Brain microvascular endothelial cell (primary cell): ENCODE data around the gene SRF.

ENCODE experiments used
- DNase-seq: peaks from one replicate; pipeline ENCODE4 v3.0.0-alpha.2; 2020
- H3K27ac ChIP-seq: fragments of 250-450 bp; sonication (Bioruptor Pico); 2 replicates; pipeline ENCODE4 v1.5.1; 2020; ENCODE audit warnings: mild to moderate bottlenecking, moderate library complexity
- H3K27me3 ChIP-seq: fragments of 250-450 bp; sonication (Bioruptor Pico); replicated peaks from 2 replicates; pipeline ENCODE4 v1.5.1; 2020; ENCODE audit warnings: mild to moderate bottlenecking
- H3K36me3 ChIP-seq: fragments of 250-450 bp; sonication (Bioruptor Pico); replicated peaks from 2 replicates; pipeline ENCODE4 v1.5.1; 2020; ENCODE audit warnings: mild to moderate bottlenecking
- H3K4me3 ChIP-seq: 2 replicates; pipeline ENCODE4 v1.5.1; 2011; ENCODE audit warnings: low read depth, mild to moderate bottlenecking, control low read depth, low read length, moderate library complexity
- in situ Hi-C: cut with HindIII; loops from 2 replicates; pipeline ENCODE4 v1.10.0; 2017; ENCODE audit warnings: low sequenced_read_pairs, low pct_ligation_motif_present
- TF ChIP-seq, protein P1 (sequence below): IDR thresholded peaks from 2 replicates; pipeline ENCODE4 v1.5.1; 2011; ENCODE audit warnings: low read depth, mild to moderate bottlenecking, moderate library complexity, low read length, control low read depth, inconsistent platforms; ENCODE audit errors: missing control alignments

SRF gene

DNA sequence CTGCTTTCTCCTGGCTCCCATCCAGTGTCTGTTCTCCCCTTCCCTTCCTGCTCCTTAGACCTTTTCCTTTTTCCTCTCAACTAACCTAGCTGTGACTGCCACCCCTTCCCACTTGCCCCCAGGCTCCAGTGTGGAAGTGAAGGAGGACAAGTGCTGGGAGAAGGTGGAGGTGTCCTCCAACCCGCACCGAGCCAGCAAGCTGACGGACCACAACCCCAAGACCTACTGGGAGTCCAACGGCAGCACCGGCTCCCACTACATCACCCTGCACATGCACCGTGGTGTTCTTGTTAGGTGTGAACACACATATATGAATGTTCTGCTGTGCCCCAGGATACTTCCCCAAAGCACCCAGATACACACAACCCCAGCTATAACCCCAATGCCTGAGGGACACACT lies 29.5 kb downstream of the SRF start:
- Histone ChIP-seq H3K27me3 (no peaks in the 10 kb centered on the region), H3K4me3 (no peak overlapping the region), H3K36me3 (peaks cover 10% of the 10 kb centered on the region), H3K27ac (no peak overlapping the region)
- TF ChIP-seq, protein P1, sequence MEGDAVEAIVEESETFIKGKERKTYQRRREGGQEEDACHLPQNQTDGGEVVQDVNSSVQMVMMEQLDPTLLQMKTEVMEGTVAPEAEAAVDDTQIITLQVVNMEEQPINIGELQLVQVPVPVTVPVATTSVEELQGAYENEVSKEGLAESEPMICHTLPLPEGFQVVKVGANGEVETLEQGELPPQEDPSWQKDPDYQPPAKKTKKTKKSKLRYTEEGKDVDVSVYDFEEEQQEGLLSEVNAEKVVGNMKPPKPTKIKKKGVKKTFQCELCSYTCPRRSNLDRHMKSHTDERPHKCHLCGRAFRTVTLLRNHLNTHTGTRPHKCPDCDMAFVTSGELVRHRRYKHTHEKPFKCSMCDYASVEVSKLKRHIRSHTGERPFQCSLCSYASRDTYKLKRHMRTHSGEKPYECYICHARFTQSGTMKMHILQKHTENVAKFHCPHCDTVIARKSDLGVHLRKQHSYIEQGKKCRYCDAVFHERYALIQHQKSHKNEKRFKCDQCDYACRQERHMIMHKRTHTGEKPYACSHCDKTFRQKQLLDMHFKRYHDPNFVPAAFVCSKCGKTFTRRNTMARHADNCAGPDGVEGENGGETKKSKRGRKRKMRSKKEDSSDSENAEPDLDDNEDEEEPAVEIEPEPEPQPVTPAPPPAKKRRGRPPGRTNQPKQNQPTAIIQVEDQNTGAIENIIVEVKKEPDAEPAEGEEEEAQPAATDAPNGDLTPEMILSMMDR = no peak
- DNase-seq = no peak
- in situ Hi-C loops = no loop called here

DNA sequence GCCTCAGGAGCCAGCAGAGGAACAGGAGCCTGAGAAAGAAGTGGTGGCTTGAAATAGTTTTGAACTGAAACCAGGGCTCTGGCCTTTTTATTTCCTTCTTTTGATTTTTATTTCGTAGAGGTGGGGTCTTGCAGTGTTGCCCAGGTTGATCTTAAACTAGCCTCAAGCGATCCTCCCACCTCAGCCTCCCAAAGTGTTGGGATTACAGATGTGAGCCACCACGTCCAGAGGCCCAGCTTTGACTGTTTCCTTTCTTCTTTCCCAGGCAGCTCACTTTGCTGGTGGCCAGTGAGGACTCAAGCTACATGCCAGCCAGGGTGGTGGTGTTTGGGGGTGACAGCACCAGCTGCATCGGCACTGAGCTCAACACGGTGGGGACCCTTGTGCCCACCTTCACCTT lies 31.4 kb downstream of the SRF start:
- no peak overlapping the region for H3K27ac ChIP-seq
- H3K27me3 ChIP-seq = no peaks in the 10 kb centered on the region
- no peak for DNase-seq
- no peak overlapping the region for H3K4me3 ChIP-seq
- peaks cover 10% of the 10 kb centered on the region for H3K36me3 ChIP-seq
- in situ Hi-C loops = no loop called here
- TF ChIP-seq, protein P1 = no peak

DNA sequence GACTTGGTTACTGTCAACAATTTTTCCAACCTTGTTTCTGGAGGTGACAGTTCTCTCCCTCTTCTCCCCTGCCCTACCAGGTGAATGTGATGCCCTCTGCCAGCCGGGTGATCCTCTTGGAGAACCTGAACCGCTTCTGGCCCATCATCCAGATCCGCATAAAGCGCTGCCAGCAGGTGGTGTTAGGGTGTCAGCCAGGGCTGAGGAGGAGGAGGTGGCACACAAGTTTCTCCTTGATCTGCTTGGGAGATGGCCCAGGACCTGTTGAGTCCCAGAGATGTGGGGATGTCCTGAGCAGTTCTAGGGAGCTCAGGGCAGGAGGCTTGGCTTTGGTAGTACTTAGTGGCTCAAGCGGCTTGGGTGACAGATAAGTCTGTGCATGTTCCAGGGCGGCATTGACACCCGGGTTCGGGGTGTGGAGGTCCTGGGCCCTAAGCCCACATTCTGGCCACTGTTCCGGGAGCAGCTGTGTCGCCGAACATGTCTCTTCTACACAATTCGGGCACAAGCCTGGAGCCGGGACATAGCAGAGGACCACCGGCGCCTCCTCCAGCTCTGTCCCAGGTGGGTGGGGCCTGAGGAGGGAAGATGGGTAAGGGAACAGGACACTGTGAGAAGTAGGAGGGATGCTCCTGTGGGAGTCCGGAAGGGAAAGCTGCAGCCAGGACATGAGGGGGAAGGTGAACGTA lies 32.1 kb downstream of the SRF start:
- H3K4me3 ChIP-seq = no peak overlapping the region
- no peak overlapping the region for H3K27ac ChIP-seq
- in situ Hi-C loops = no loop called here
- peaks cover 10% of the 10 kb centered on the region for H3K36me3 ChIP-seq
- no peak for DNase-seq
- H3K27me3 ChIP-seq = no peaks in the 10 kb centered on the region
- TF ChIP-seq, protein P1 = no peak

DNA sequence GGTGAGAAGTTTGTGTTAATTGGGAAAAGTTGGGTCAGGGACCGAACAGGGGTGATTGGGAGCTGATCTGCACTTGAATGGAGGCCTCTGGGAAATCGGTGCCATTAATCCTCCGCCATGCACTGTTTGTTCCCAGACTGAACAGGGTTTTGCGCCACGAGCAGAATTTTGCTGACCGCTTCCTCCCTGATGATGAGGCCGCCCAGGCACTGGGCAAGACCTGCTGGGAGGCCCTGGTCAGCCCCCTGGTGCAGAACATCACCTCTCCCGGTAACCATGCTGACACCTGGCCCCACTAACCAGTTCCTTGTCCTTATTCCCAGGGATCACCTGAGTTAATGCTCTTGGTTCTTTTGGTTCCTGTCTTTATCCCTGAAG lies 32.6 kb downstream of the SRF start:
- Histone ChIP-seq H3K36me3 (peaks cover 10% of the 10 kb centered on the region), H3K27me3 (no peaks in the 10 kb centered on the region), H3K4me3 (no peak overlapping the region), H3K27ac (no peak overlapping the region)
- in situ Hi-C loops = no loop called here
- TF ChIP-seq, protein P1 = no peak
- DNase-seq = no peak

DNA sequence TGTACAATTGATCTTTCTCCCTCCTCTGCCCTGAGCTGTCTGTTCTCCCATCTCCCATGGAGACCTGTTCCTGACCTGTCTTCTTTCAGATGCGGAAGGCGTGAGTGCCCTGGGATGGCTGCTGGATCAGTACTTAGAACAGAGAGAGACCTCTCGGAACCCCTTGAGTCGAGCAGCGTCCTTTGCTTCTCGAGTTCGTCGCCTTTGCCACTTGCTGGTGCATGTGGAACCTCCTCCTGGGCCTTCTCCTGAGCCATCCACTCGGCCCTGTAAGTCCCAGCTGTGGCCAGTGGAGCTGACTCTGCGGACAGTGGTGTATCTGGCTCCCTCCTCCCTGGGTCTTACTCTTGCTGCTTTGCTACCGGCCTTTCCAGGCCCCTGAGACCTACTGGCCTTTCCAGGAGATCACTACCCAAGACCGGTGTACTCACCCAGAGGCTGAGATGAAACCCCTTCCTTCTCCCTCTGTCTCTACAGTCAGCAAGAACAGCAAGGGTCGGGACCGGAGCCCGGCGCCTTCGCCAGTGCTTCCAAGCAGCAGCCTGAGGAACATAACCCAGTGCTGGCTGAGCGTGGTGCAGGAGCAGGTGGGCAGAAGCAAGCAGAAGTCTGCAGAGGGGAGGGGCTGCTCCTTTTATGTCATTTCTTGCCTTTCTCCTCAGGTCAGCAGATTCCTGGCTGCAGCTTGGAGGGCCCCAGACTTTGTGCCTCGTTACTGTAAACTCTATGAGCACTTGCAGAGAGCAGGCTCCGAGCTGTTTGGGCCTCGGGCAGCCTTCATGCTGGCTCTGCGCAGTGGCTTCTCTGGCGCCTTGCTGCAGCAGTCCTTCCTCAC lies 33.4 kb downstream of the SRF start:
- in situ Hi-C loops = no loop called here
- Histone ChIP-seq H3K27me3 (no peaks in the 10 kb centered on the region), H3K4me3 (no peak overlapping the region), H3K36me3 (peaks cover 10% of the 10 kb centered on the region), H3K27ac (no peak overlapping the region)
- TF ChIP-seq, protein P1 = no peak
- DNase-seq = no peak
